ENCODE measurements around the gene ZRANB3. TPM values are rescaled to one million over a fixed set of nuclear protein-coding genes. Genes with fewer than 3 reads are reported as not detected.

ZRANB3 gene
- total and polyA plus RNA-seq, 4 donors, result 2.5 to 7.2 (median 4.1) TPM

GRCh38 chr2:135169900-135170753 lies 360.9 kb downstream of the ZRANB3 start:
- no peak for DNase-seq (ENCODE audit: low spot score)
- peaks cover 6 to 53% (median 33%) of the 10 kb centered on the region in 4 donors for H3K36me3 ChIP-seq (ENCODE audit: control insufficient read depth in 4 of 4, insufficient read depth in 3 of 4, low read depth in 1 of 4, low read length in 3 of 4)
- H3K9me3 ChIP-seq (ENCODE audit: control insufficient read depth in 4 of 4, low read length in 3 of 4), result no peaks in the 10 kb centered on the region
- no peaks in the 10 kb centered on the region for H3K4me1 ChIP-seq (ENCODE audit: control insufficient read depth in 4 of 4, insufficient read depth in 4 of 4, low read length in 3 of 4)
- H3K4me3 ChIP-seq (ENCODE audit: low read depth in 1 of 3, low read length in 3 of 3), result no peak overlapping the region
- TF ChIP-seq GABPA (IDR thresholded peaks at IDR 0.05 in 1 of 2, conservative IDR thresholded peaks at IDR 0.05 in 1 of 2) (no peak), MAX (IDR thresholded peaks at IDR 0.05) (no peak), JUND (IDR thresholded peaks at IDR 0.05) (no peak)
- 93% methylated on average over 11 of the region's 11 CpGs for WGBS
- H3K27me3 ChIP-seq (ENCODE audit: control insufficient read depth in 4 of 4, insufficient read depth in 4 of 4, low read length in 3 of 4), result no peaks in the 10 kb centered on the region
- H3K9ac ChIP-seq (ENCODE audit: low read depth in 1 of 2, low read length in 2 of 2), result no peak overlapping the region
- no peak overlapping the region for H3K27ac ChIP-seq (ENCODE audit: low read depth in 1 of 2, low read length in 2 of 2)

GRCh38 chr2:135168204-135168856 lies 362.7 kb downstream of the ZRANB3 start:
- Histone ChIP-seq H3K4me3 (ENCODE audit: low read depth in 1 of 3, low read length in 3 of 3) (no peak overlapping the region), H3K36me3 (ENCODE audit: control insufficient read depth in 4 of 4, insufficient read depth in 3 of 4, low read depth in 1 of 4, low read length in 3 of 4) (peaks cover 6 to 57% (median 45%) of the 10 kb centered on the region in 4 donors), H3K9ac (ENCODE audit: low read depth in 1 of 2, low read length in 2 of 2) (no peak overlapping the region), H3K27me3 (ENCODE audit: control insufficient read depth in 4 of 4, insufficient read depth in 4 of 4, low read length in 3 of 4) (no peaks in the 10 kb centered on the region), H3K4me1 (ENCODE audit: control insufficient read depth in 4 of 4, insufficient read depth in 4 of 4, low read length in 3 of 4) (no peaks in the 10 kb centered on the region), H3K9me3 (ENCODE audit: control insufficient read depth in 4 of 4, low read length in 3 of 4) (no peaks in the 10 kb centered on the region), H3K27ac (ENCODE audit: low read depth in 1 of 2, low read length in 2 of 2) (no peak overlapping the region)
- WGBS, result 94% methylated on average over 11 of the region's 11 CpGs
- TF ChIP-seq EGR1 (IDR thresholded peaks at IDR 0.05; ENCODE audit: low read depth in 2 of 2), result no peak
- no peak for TF ChIP-seq HNF4G (IDR thresholded peaks at IDR 0.05)
- no peak for TF ChIP-seq RAD21 (IDR thresholded peaks at IDR 0.05)
- no peak for TF ChIP-seq MAX (IDR thresholded peaks at IDR 0.05)
- no peak for TF ChIP-seq RXRA (IDR thresholded peaks at IDR 0.05)
- TF ChIP-seq REST (IDR thresholded peaks at IDR 0.05), result no peak
- no peak for TF ChIP-seq CTCF (IDR thresholded peaks at IDR 0.05; ENCODE audit: low read depth, low read length, missing input control)
- no peak for TF ChIP-seq NR2F2 (IDR thresholded peaks at IDR 0.05)
- no peak for TF ChIP-seq ATF3 (IDR thresholded peaks at IDR 0.05)
- DNase-seq (ENCODE audit: low spot score), result no peak

Data from liver (tissue), 9 donors.